B cell (primary cell): Measurements from ENCODE around the gene SLC24A3. TPM values are rescaled to one million over a fixed set of nuclear protein-coding genes. Genes with fewer than 3 reads are reported as not detected.

ENCODE experiments used
- ATAC-seq: fragments of 200-7000 bp; cut with Tn5 transposase; one replicate; pipeline ENCODE4 v1.10.0; 2021; ENCODE audit warnings: low read depth, mild to moderate bottlenecking, moderate number of reproducible peaks, moderate library complexity
- CTCF ChIA-PET: fragments of 350-600 bp; sonication (Branson Sonifier 250); formaldehyde crosslinking; loops from one replicate; lab custom pipeline; 2021; ENCODE audit warnings: antibody characterized with exemption, inconsistent platforms; lab: Charles Lee
- POLR2A ChIA-PET: fragments of 350-600 bp; sonication (Branson Sonifier 250); formaldehyde crosslinking; loops from one replicate; lab custom pipeline; 2021; ENCODE audit warnings: antibody characterized with exemption; lab: Charles Lee
- DNase-seq: peaks from one replicate; pipeline ENCODE4 v3.0.0; 2013
- H2AFZ ChIP-seq: 2 replicates; pipeline ENCODE4 v1.6.1; 2012; ENCODE audit warnings: mild to moderate bottlenecking, low read depth, low read length; ENCODE audit not compliant: insufficient read depth, poor library complexity, severe bottlenecking
- H3K27ac ChIP-seq, 2 donors: 1 replicate in 1 of 2; 2 replicates in 1 of 2; pipeline ENCODE4 v1.5.1; 2012 to 2013; ENCODE audit warnings: low read length in 2 of 2, mild to moderate bottlenecking in 2 of 2, moderate library complexity in 1 of 2
- H3K27me3 ChIP-seq, 4 experiments: fragments of 200-600 bp in 1 of 4; sonication (generic) in 1 of 4; replicated peaks in 1 of 4; 1 replicate in 2 of 4; 2 replicates in 2 of 4; pipeline versions ENCODE4 v1.6.1 to v1.7.0; 2013 to 2016; ENCODE audit warnings: low read length in 3 of 4, mild to moderate bottlenecking in 2 of 4, mixed read lengths in 1 of 4, moderate library complexity in 1 of 4; ENCODE audit not compliant: insufficient read depth in 4 of 4, control insufficient read depth in 3 of 4; ENCODE audit errors: control extremely low read depth in 1 of 4
- H3K36me3 ChIP-seq, 2 experiments: replicated peaks in 1 of 2; 1 replicate in 1 of 2; 2 replicates in 1 of 2; pipeline versions ENCODE4 v1.6.1 to v1.7.1; 2013; ENCODE audit warnings: low read length in 1 of 2; ENCODE audit not compliant: insufficient read depth in 2 of 2, control insufficient read depth in 1 of 2; ENCODE audit errors: control extremely low read depth in 1 of 2, extremely low read depth in 1 of 2
- H3K4me1 ChIP-seq, 2 donors: fragments of 200-600 bp in 1 of 2; sonication (generic) in 1 of 2; 1 replicate in 1 of 2; 2 replicates in 1 of 2; pipeline versions ENCODE4 v1.5.1 to v1.6.1; 2013 to 2017; ENCODE audit warnings: low read length in 2 of 2; ENCODE audit not compliant: control insufficient read depth in 2 of 2, insufficient read depth in 2 of 2
- H3K4me2 ChIP-seq: replicated peaks from 2 replicates; pipeline ENCODE3; 2012; ENCODE audit warnings: mild to moderate bottlenecking, low read depth, low read length; ENCODE audit not compliant: poor library complexity, severe bottlenecking
- H3K4me3 ChIP-seq, 5 experiments: fragments of 200-600 bp in 1 of 5; sonication (generic) in 1 of 5; 1 replicate in 3 of 5; 2 replicates in 2 of 5; pipeline versions ENCODE4 v1.5.1 to v1.7.0; 2011 to 2016; ENCODE audit warnings: low read length in 4 of 5, mild to moderate bottlenecking in 4 of 5, low read depth in 2 of 5, control low read depth in 1 of 5, moderate library complexity in 1 of 5; ENCODE audit not compliant: insufficient read depth in 1 of 5; ENCODE audit errors: control extremely low read depth in 1 of 5, extremely low read depth in 1 of 5
- H3K79me2 ChIP-seq: fragments of 200-600 bp; sonication (generic); one replicate; pipeline ENCODE4 v1.6.0; 2016; ENCODE audit warnings: low read length; ENCODE audit not compliant: control insufficient read depth, insufficient read depth
- H3K9ac ChIP-seq: fragments of 200-600 bp; sonication (generic); 2 replicates; pipeline ENCODE4 v1.6.1; 2017; ENCODE audit warnings: mild to moderate bottlenecking, low read length, moderate library complexity
- H3K9me3 ChIP-seq, 3 donors: one replicate each; pipeline versions ENCODE4 v1.6.1 to v1.7.1; 2013; ENCODE audit warnings: low read length in 2 of 3; ENCODE audit not compliant: control insufficient read depth in 2 of 3, insufficient read depth in 1 of 3; ENCODE audit errors: control extremely low read depth in 1 of 3
- H4K20me1 ChIP-seq: 2 replicates; pipeline ENCODE4 v1.6.0; 2012; ENCODE audit warnings: mild to moderate bottlenecking, low read length; ENCODE audit not compliant: insufficient read depth, control insufficient read depth, poor library complexity, severe bottlenecking
- H3K27ac Mint-ChIP-seq: one replicate; pipeline ENCODE4 v1.8.0; 2021; ENCODE audit warnings: mixed read lengths
- H3K27me3 Mint-ChIP-seq: one replicate; pipeline ENCODE4 v1.8.0; 2021; ENCODE audit warnings: mixed read lengths
- H3K4me1 Mint-ChIP-seq: one replicate; pipeline ENCODE4 v1.8.0; 2021; ENCODE audit warnings: mixed read lengths
- H3K4me3 Mint-ChIP-seq: one replicate; pipeline ENCODE4 v1.8.0; 2021; ENCODE audit warnings: mixed read lengths
- H3K9me3 Mint-ChIP-seq: one replicate; pipeline ENCODE4 v1.8.0; 2022; ENCODE audit warnings: mixed read lengths; ENCODE audit not compliant: insufficient read depth
- CTCF ChIP-seq: fragments of 200-600 bp; IDR thresholded peaks from one replicate; pipeline ENCODE4 v1.8.0; 2022; ENCODE audit warnings: antibody characterized with exemption, mild to moderate bottlenecking
- EZH2 ChIP-seq: IDR thresholded peaks from 2 replicates; pipeline ENCODE4 v1.6.1; 2012; ENCODE audit warnings: borderline replicate concordance, low read depth, mild to moderate bottlenecking, moderate library complexity, low read length; ENCODE audit not compliant: insufficient read depth, poor library complexity, severe bottlenecking
- WGBS: methylation state at CpG from one replicate; pipeline ENCODE4 v1.1.5; 2013; ENCODE audit warnings: missing lambda C conversion rate; ENCODE audit not compliant: insufficient coverage; 5-methylcytosine and 5-hydroxymethylcytosine counted together
- intact Hi-C: fragments of 100-400 bp; cut with micrococcal nuclease; formaldehyde crosslinking; loops from one replicate; pipeline ENCODE4 v1.10.0; 2022
- polyA plus RNA-seq: library from polyadenylated mRNA; depleted of rRNA; stranded (reverse); fragments of >200 nt; gene quantifications from 2 replicates; pipeline ENCODE4 v1.2.3, GENCODE V29; 2012
- total RNA-seq, 2 donors: library from RNA; stranded (reverse); fragments of 120-200 nt in 1 of 2; gene quantifications; 1 replicate in 1 of 2; 2 replicates in 1 of 2; pipeline versions ENCODE4 v1.2.3 to v1.2.4, GENCODE V29; 2013 to 2022

The SLC24A3 gene
- total and polyA plus RNA-seq, 2 donors (not counting 1 experiment from before 2014, with no cell fraction given) = not detected

DNA sequence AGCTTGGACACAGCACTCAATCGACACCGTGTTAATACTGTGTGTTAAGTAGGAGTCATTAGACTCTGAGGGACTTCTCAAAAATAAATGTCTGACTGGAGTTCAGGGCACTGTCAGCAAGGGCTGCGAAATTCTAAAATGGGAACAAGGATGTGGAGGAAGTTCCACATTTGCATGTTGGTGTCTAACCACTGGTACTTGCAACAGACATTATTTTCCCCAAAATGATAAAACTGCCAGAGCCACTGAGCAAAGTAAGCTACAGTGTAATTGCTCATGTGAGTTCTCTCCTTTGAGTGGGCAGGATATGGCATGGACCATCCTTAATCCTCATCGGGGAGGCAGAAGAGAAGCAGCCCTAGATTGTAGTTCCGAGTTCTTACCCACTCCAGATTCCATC is 215.9 kb downstream of the SLC24A3 start:
- Histone ChIP-seq H3K4me3 (no peak overlapping the region), H2AFZ (no peak overlapping the region), H3K4me2 (no peak overlapping the region), H3K9me3 (no peaks in the 10 kb centered on the region), H3K79me2 (no peaks in the 10 kb centered on the region), H3K36me3 (no peaks in the 10 kb centered on the region), H3K4me1 (no peaks in the 10 kb centered on the region), H3K9ac (no peak overlapping the region), H4K20me1 (no peaks in the 10 kb centered on the region), H3K27ac (no peak overlapping the region), H3K27me3 (no peaks in the 10 kb centered on the region)
- H3K27ac Mint-ChIP-seq = no peak overlapping the region
- POLR2A ChIA-PET = no interaction called here
- no peak for TF ChIP-seq CTCF
- TF ChIP-seq EZH2 = no peak
- DNase-seq = no peak
- intact Hi-C loops = no loop called here
- CTCF ChIA-PET = no interaction called here
- no peak for ATAC-seq
- peaks cover 8% of the 10 kb centered on the region for H3K4me1 Mint-ChIP-seq
- WGBS = 80% methylated on average over 3 of the region's 5 CpGs
- H3K27me3 Mint-ChIP-seq = peaks cover 3% of the 10 kb centered on the region
- no peak overlapping the region for H3K4me3 Mint-ChIP-seq
- H3K9me3 Mint-ChIP-seq = no peaks in the 10 kb centered on the region

GRCh38 chr20:19429538-19429937 is 217.1 kb downstream of the SLC24A3 start:
- Histone ChIP-seq H4K20me1 (no peaks in the 10 kb centered on the region), H3K9ac (no peak overlapping the region), H3K4me3 (no peak overlapping the region), H3K4me2 (no peak overlapping the region), H3K36me3 (no peaks in the 10 kb centered on the region), H3K27me3 (no peaks in the 10 kb centered on the region), H3K27ac (no peak overlapping the region), H3K4me1 (no peaks in the 10 kb centered on the region), H2AFZ (no peak overlapping the region), H3K79me2 (no peaks in the 10 kb centered on the region), H3K9me3 (no peaks in the 10 kb centered on the region)
- Mint-ChIP-seq H3K27me3 (peaks cover 7% of the 10 kb centered on the region), H3K4me1 (peaks cover 14% of the 10 kb centered on the region), H3K27ac (no peak overlapping the region), H3K9me3 (no peaks in the 10 kb centered on the region), H3K4me3 (no peak overlapping the region)
- TF ChIP-seq EZH2 (no peak), CTCF (no peak)
- ChIA-PET POLR2A (no interaction called here), CTCF (no interaction called here)
- ATAC-seq (no peak), DNase-seq (no peak)
- intact Hi-C loops = no loop called here
- 96% methylated on average over 5 of the region's 7 CpGs for WGBS
